GM12878 (cell line): ENCODE data around the gene MRPL42. TPM values are rescaled to one million over a fixed set of nuclear protein-coding genes. Genes with fewer than 3 reads are reported as not detected.

Experiments used
- ATAC-seq: fragments of 200-7000 bp; cut with Tn5 transposase; 3 replicates; pipeline ENCODE4 v1.9.1; 2020; ENCODE audit warnings: mild to moderate bottlenecking, moderate library complexity
- BruUV-seq: library from RNA; stranded (reverse); fragments of 400-500 nt; replicated peaks from 2 replicates; lab custom pipeline; 2021; lab: Mats Ljungman, UMichigan
- CTCF ChIA-PET: fragments of 300-600 bp; sonication (Branson Sonifier 250); formaldehyde crosslinking; extraction: SDS; loops from one replicate; lab custom pipeline; 2021; ENCODE audit warnings: inconsistent platforms; lab: Yijun Ruan, JAX
- POLR2A ChIA-PET: fragments of 350-600 bp; formaldehyde crosslinking; extraction: SDS; loops from one replicate; lab custom pipeline; 2021; ENCODE audit warnings: inconsistent platforms; lab: Charles Lee
- RAD21 ChIA-PET: fragments of 300-600 bp; sonication (Branson Sonifier 250); formaldehyde crosslinking; loops from one replicate; lab custom pipeline; 2023; ENCODE audit warnings: antibody characterized with exemption; ENCODE audit not compliant: unreplicated experiment; lab: Charles Lee
- SMC1A ChIA-PET: fragments of 300-600 bp; sonication (Branson Sonifier 250); formaldehyde crosslinking; loops from one replicate; lab custom pipeline; 2023; ENCODE audit not compliant: unreplicated experiment, uncharacterized antibody; lab: Charles Lee
- DNase-seq: peaks from one replicate; pipeline ENCODE4 v3.0.0-alpha.2; 2011; ENCODE audit warnings: low read depth, low spot score
- FAIRE-seq: peaks from 3 replicates; lab custom pipeline; 2011; peaks lifted over from hg19 to GRCh38; lab: Jason Lieb, UNC
- H2AFZ ChIP-seq: 2 replicates; pipeline ENCODE4 v1.6.0; 2011; ENCODE audit warnings: low read depth, low read length, control low read depth; ENCODE audit not compliant: control insufficient read depth
- H3K27ac ChIP-seq: 2 replicates; pipeline ENCODE4 v1.5.1; 2011; ENCODE audit warnings: control low read depth; ENCODE audit not compliant: control insufficient read depth, insufficient read depth
- H3K27me3 ChIP-seq, 2 experiments: replicated peaks in 1 of 2; 2 replicates each; pipeline versions ENCODE4 v1.6.0 to v1.6.1; 2011; ENCODE audit warnings: low read length in 1 of 2; ENCODE audit not compliant: control insufficient read depth in 2 of 2, insufficient read depth in 2 of 2
- H3K36me3 ChIP-seq, 2 experiments: 2 replicates each; pipeline ENCODE4 v1.5.1; 2011; ENCODE audit warnings: low read length in 1 of 2; ENCODE audit not compliant: control insufficient read depth in 2 of 2, insufficient read depth in 2 of 2
- H3K4me1 ChIP-seq: 2 replicates; pipeline ENCODE4 v1.6.1; 2011; ENCODE audit warnings: mild to moderate bottlenecking, low read length, moderate library complexity, mixed read lengths; ENCODE audit not compliant: control insufficient read depth, insufficient read depth
- H3K4me2 ChIP-seq: 2 replicates; pipeline ENCODE4 v1.6.0; 2011; ENCODE audit warnings: control low read depth; ENCODE audit not compliant: control insufficient read depth, insufficient read depth
- H3K4me3 ChIP-seq: fragments of 200-600 bp; sonication (generic); 2 replicates; pipeline ENCODE4 v1.5.1; 2016
- H3K79me2 ChIP-seq: 2 replicates; pipeline ENCODE4 v1.6.0; 2011; ENCODE audit warnings: low read length; ENCODE audit not compliant: control insufficient read depth, insufficient read depth
- H3K9ac ChIP-seq: 2 replicates; pipeline ENCODE4 v1.8.0; 2011; ENCODE audit warnings: low read length, control low read depth, mixed read lengths; ENCODE audit not compliant: control insufficient read depth, insufficient read depth
- H3K9me3 ChIP-seq: replicated peaks from 3 replicates; pipeline ENCODE4 v1.5.1; 2011; ENCODE audit warnings: mild to moderate bottlenecking, low read length; ENCODE audit not compliant: control insufficient read depth, insufficient read depth
- H4K20me1 ChIP-seq: 2 replicates; pipeline ENCODE4 v1.6.0; 2011; ENCODE audit not compliant: control insufficient read depth, insufficient read depth
- ATF7 ChIP-seq: fragments of 450-650 bp; IDR thresholded peaks from 2 replicates; pipeline ENCODE4 v1.6.1; 2016; ENCODE audit warnings: low read depth, mild to moderate bottlenecking
- DPF2 ChIP-seq: fragments of 450-650 bp; IDR thresholded peaks from 2 replicates; pipeline ENCODE4 v1.6.1; 2017; ENCODE audit warnings: mild to moderate bottlenecking
- IRF4 ChIP-seq: IDR thresholded peaks from 2 replicates; pipeline ENCODE4 v1.6.1; 2011; ENCODE audit warnings: low read depth, low read length
- KDM1A ChIP-seq: fragments of 200-600 bp; sonication (generic); IDR thresholded peaks from 2 replicates; pipeline ENCODE4 v1.6.1; 2016; ENCODE audit warnings: borderline replicate concordance
- MEF2A ChIP-seq: IDR thresholded peaks from 2 replicates; pipeline ENCODE4 v1.6.1; 2011; ENCODE audit warnings: low read depth, mild to moderate bottlenecking, low read length, moderate library complexity; ENCODE audit not compliant: insufficient read depth
- MXI1 ChIP-seq: fragments of 150-350 bp; IDR thresholded peaks from 2 replicates; pipeline ENCODE4 v1.6.1; 2011; ENCODE audit warnings: low read depth, mild to moderate bottlenecking, inconsistent platforms, low read length, improper control_type of control experiment
- POU2F2 ChIP-seq: IDR thresholded peaks from 3 replicates; pipeline ENCODE4 v1.6.1; 2011; ENCODE audit warnings: low read depth, mild to moderate bottlenecking, low read length, borderline replicate concordance
- SIN3A ChIP-seq: IDR thresholded peaks from 2 replicates; pipeline ENCODE4 v1.6.1; 2012; ENCODE audit warnings: low read depth, low read length, improper control_type of control experiment
- ZNF207 ChIP-seq: fragments of 450-650 bp; IDR thresholded peaks from 2 replicates; pipeline ENCODE4 v1.6.1; 2014; ENCODE audit warnings: antibody characterized with exemption, mild to moderate bottlenecking, borderline replicate concordance
- WGBS: methylation state at CpG from one replicate; pipeline ENCODE4 v1.1.6; 2016; ENCODE audit warnings: low lambda C conversion rate; ENCODE audit not compliant: insufficient replicate concordance, insufficient coverage; ENCODE audit errors: missing lambda C conversion rate; 5-methylcytosine and 5-hydroxymethylcytosine counted together
- in situ Hi-C: fragments of 300-500 bp; cut with MboI; formaldehyde crosslinking; loops from 9 replicates; pipeline ENCODE4 v1.14.3; 2018; ENCODE audit warnings: mixed read lengths
- intact Hi-C: fragments of 100-400 bp; cut with micrococcal nuclease; formaldehyde crosslinking; loops from one replicate; pipeline ENCODE4 v1.14.2; 2022; ENCODE audit not compliant: unreplicated experiment
- polyA plus RNA-seq, 11 experiments: library from polyadenylated mRNA; depleted of rRNA in 4 of 11; unstranded in 6 of 11; stranded (reverse) in 5 of 11; fragments of >200 nt; fragmentation: Nextera tagmentation in 4 of 11; fragmentation: Illumina TruSeq in 1 of 11; extraction: Ambion mirVana in 4 of 11; extraction: Trizol in 1 of 11; gene quantifications; 1 replicate in 1 of 11; 2 replicates in 10 of 11; pipeline versions ENCODE4 v1.2.1 to v1.2.3, GENCODE V29; 2011 to 2016; ENCODE audit warnings: inconsistent platforms in 2 of 11, missing spikeins in 2 of 11, low read depth in 1 of 11
- total RNA-seq, 4 experiments: library from RNA; depleted of rRNA in 3 of 4; stranded (reverse); fragments of >200 nt in 3 of 4; fragmentation: Illumina TruSeq in 1 of 4; extraction: Trizol in 1 of 4; gene quantifications; 2 replicates each; pipeline versions ENCODE4 v1.2.1 to v1.2.3, GENCODE V29; 2013 to 2021

Gene MRPL42
- total and polyA plus RNA-seq, 10 of the 15 experiments (the other 5 are each of a cell fraction or from before 2014, with no cell fraction given), result 65.1 to 427 (median 126) TPM

DNA sequence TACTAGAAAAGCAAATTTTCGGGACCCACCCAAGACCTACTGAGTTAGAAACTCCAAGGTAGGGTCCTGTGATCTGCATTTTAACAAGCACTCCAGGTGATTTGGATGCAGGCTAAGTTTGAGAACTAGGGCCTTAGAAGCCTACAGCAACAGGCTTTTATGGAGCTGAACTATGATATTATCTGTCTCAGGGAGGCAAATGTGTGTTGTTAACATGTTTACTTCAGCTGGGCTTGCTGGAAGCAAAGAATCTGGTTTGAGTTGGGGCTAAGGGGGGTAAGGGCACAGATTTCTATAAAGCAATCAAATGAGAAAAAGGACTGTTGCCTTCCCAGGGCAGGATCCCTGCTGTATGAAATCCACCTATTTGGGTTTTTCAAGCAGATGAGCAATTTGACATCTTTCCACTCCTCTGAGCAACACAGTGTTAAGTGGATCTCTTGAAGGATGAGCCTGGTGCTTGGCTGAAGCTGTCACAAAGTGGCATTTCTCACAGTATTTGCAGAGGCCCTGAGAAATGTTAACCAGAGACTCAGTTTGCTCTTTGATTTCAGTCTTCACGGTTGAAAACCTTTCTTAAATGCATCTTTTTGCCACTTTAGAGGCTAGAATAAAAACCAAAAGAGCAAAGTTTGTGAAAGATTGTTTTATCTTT, 68.9 kb downstream of the MRPL42 start:
- Histone ChIP-seq H3K27ac (no peak overlapping the region), H2AFZ (peak overlapping the region; percentile 74), H3K9me3 (no peaks in the 10 kb centered on the region; the same call in 2 of the 3 replicates), H3K4me3 (no peak overlapping the region), H3K36me3 (no peaks in the 10 kb centered on the region), H3K9ac (no peak overlapping the region), H3K79me2 (no peaks in the 10 kb centered on the region), H3K27me3 (no peaks in the 10 kb centered on the region), H3K4me2 (peak overlapping the region; percentile 53; the same call in 1 of the 2 replicates), H4K20me1 (no peaks in the 10 kb centered on the region), H3K4me1 (peaks cover 10% of the 10 kb centered on the region)
- WGBS, result 50% methylated on average over 2 of the region's 2 CpGs
- no TSS peak for BruUV-seq
- FAIRE-seq (no peak), ATAC-seq (peak; percentile 52), DNase-seq (no peak)
- POLR2A ChIA-PET, result no interaction called here
- intact Hi-C loops, result no loop called here
- CTCF ChIA-PET, result interaction anchor here (0.8 to 2.7 kb wide), 5 partner anchors 10 to 566 kb away, joined by 3 to 15 read pairs (median 8); no protein-coding TSS in a partner anchor
- RAD21 ChIA-PET, result interaction anchor here (0.8 to 3.4 kb wide), 3 partner anchors 10 to 565 kb away, joined by 3 to 12 read pairs (median 4); no protein-coding TSS in a partner anchor
- in situ Hi-C loops, result no loop called here
- TF ChIP-seq POU2F2, result no peak
- no peak for TF ChIP-seq IRF4
- TF ChIP-seq ATF7, result no peak
- no peak for TF ChIP-seq DPF2
- TF ChIP-seq SIN3A, result no peak
- TF ChIP-seq MXI1, result no peak
- TF ChIP-seq KDM1A, result no peak
- no peak for TF ChIP-seq ZNF207
- TF ChIP-seq MEF2A, result no peak
- SMC1A ChIA-PET, result interaction anchor here (0.7 to 1.8 kb wide), 4 partner anchors 27 to 566 kb away, joined by 3 to 8 read pairs (median 3); no protein-coding TSS in a partner anchor
